Effector memory CD8-positive, alpha-beta T cell (primary cell): ENCODE data around the gene MRPS18C.
"Not testable (repeated sequence)": the region's sequence is repeated elsewhere in the genome, so short reads cannot be mapped to it uniquely, and the experiment has no call there.

Experiments
- ATAC-seq: fragments of 150-1000 bp; cut with Tn5 transposase; replicated peaks from 2 replicates; pipeline ENCODE4 v1.10.0; 2021; ENCODE audit warnings: mild to moderate bottlenecking, moderate library complexity
- DNase-seq, 3 experiments: peaks; one replicate each; pipeline ENCODE4 v3.0.0; 2021
- H3K27ac Mint-ChIP-seq, 2 donors: one replicate each; pipeline ENCODE4 v1.8.0; 2022; ENCODE audit warnings: mild to moderate bottlenecking in 2 of 2, mixed read lengths in 2 of 2, moderate library complexity in 2 of 2
- H3K27me3 Mint-ChIP-seq, 2 donors: one replicate each; pipeline ENCODE4 v1.8.0; 2022; ENCODE audit warnings: mixed read lengths in 2 of 2
- H3K36me3 Mint-ChIP-seq: one replicate; pipeline ENCODE4 v1.8.0; 2022; ENCODE audit warnings: mild to moderate bottlenecking, moderate library complexity, mixed read lengths; ENCODE audit not compliant: insufficient read depth
- H3K4me1 Mint-ChIP-seq, 2 donors: one replicate each; pipeline ENCODE4 v1.8.0; 2022; ENCODE audit warnings: low read depth in 2 of 2, mixed read lengths in 2 of 2
- H3K4me3 Mint-ChIP-seq, 2 donors: one replicate each; pipeline ENCODE4 v1.8.0; 2022; ENCODE audit warnings: mild to moderate bottlenecking in 2 of 2, mixed read lengths in 2 of 2, moderate library complexity in 2 of 2
- H3K9me3 Mint-ChIP-seq, 2 donors: one replicate each; pipeline ENCODE4 v1.8.0; 2022; ENCODE audit warnings: mixed read lengths in 2 of 2

The MRPS18C gene

DNA sequence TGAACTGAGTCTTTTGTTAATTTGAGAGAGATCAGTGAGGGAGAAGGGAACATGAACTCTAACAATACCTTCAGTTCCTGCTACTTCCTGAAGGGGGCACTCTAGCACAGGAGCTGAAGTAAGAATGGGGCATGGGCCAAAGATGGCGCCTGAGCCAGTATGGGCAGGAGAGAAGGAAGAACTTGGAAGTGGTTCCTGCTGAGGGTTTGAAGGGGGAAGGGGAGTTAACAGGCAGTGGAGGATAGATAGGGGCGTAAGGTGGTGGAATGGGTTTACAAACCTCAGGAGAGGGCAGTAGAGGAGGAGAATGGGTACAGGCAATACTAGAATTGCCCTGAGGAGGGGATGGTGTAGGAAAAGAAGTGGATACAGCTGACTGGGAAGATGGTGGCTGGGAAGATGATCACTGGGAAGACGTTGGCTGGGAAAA is 53.3 kb downstream of the MRPS18C start:
- not testable (repeated sequence) for H3K9me3 Mint-ChIP-seq, H3K4me1 Mint-ChIP-seq, H3K27me3 Mint-ChIP-seq, H3K36me3 Mint-ChIP-seq, H3K4me3 Mint-ChIP-seq, H3K27ac Mint-ChIP-seq
- DNase-seq, result peak; percentile 58 to 60 (median 60)
- peak; percentile 60 for ATAC-seq

DNA sequence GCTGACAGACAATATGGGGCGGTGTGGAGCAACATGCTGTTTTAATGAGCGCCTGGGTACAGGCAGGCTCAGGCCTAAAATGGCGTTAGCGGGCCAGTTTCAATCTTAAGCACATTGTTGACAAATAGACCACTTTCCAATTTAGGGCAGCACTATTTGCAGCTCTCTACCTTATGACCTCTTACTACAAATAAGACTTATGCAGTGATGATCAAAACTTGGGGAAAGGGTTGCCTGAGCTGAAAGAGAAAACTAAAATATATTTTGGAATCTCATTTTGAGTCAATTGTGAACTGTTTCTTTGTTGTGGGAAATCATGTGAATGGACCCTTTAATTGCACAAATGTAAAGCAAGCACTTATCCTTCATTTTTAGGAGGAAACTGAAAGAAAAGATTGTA is 54.6 kb downstream of the MRPS18C start:
- Mint-ChIP-seq H3K27me3 (no peaks in the 10 kb centered on the region), H3K9me3 (no peaks in the 10 kb centered on the region), H3K36me3 (no peaks in the 10 kb centered on the region), H3K4me1 (no peaks in the 10 kb centered on the region), H3K4me3 (no peak overlapping the region), H3K27ac (no peak overlapping the region)
- no peak for ATAC-seq
- no peak for DNase-seq
